DND-41 (cell line): ENCODE measurements around the gene TRPC3.

Experiments used
- ATAC-seq: fragments of 200-7000 bp; cut with Tn5 transposase; 3 replicates; pipeline ENCODE4 v1.9.1; 2021; ENCODE audit warnings: low read depth; ENCODE audit not compliant: insufficient read depth
- DNase-seq: peaks from one replicate; pipeline ENCODE4 v3.0.0-alpha.2; 2020
- H2AFZ ChIP-seq: 2 replicates; pipeline ENCODE4 v1.6.0; 2012; ENCODE audit warnings: low read depth, low read length
- H3K27ac ChIP-seq: 2 replicates; pipeline ENCODE4 v1.5.1; 2012; ENCODE audit warnings: low read length, inconsistent platforms
- H3K27me3 ChIP-seq: fragments of 200-600 bp; sonication (generic); 2 replicates; pipeline ENCODE4 v1.6.0; 2012; ENCODE audit warnings: low read length, mild to moderate bottlenecking, inconsistent platforms; ENCODE audit not compliant: insufficient read depth, poor library complexity
- H3K36me3 ChIP-seq: 2 replicates; pipeline ENCODE4 v1.5.1; 2012; ENCODE audit warnings: low read length, inconsistent platforms; ENCODE audit not compliant: insufficient read depth
- H3K4me1 ChIP-seq: 2 replicates; pipeline ENCODE4 v1.5.1; 2012; ENCODE audit warnings: mild to moderate bottlenecking, low read length; ENCODE audit not compliant: insufficient read depth
- H3K4me2 ChIP-seq: 2 replicates; pipeline ENCODE4 v1.6.0; 2012; ENCODE audit warnings: mild to moderate bottlenecking, moderate library complexity, low read length, inconsistent platforms; ENCODE audit not compliant: insufficient read depth
- H3K4me3 ChIP-seq, 2 experiments: fragments of 200-600 bp in 1 of 2; shearing (Covaris generic) in 1 of 2; 2 replicates each; pipeline ENCODE4 v1.5.1; 2012 to 2016; ENCODE audit warnings: inconsistent platforms in 2 of 2, low read length in 2 of 2, mild to moderate bottlenecking in 2 of 2, low read depth in 1 of 2, moderate library complexity in 1 of 2
- H3K79me2 ChIP-seq: 2 replicates; pipeline ENCODE4 v1.6.0; 2012; ENCODE audit warnings: low read length, inconsistent platforms; ENCODE audit not compliant: insufficient read depth
- H3K9ac ChIP-seq: 2 replicates; pipeline ENCODE4 v1.6.0; 2012; ENCODE audit warnings: low read depth, mild to moderate bottlenecking, inconsistent platforms, low read length, moderate library complexity
- H3K9me3 ChIP-seq: 2 replicates; pipeline ENCODE4 v1.5.1; 2012; ENCODE audit warnings: low read length, moderate library complexity, mild to moderate bottlenecking, inconsistent platforms; ENCODE audit not compliant: insufficient read depth, severe bottlenecking
- H4K20me1 ChIP-seq: 2 replicates; pipeline ENCODE4 v1.6.0; 2012; ENCODE audit warnings: low read length; ENCODE audit not compliant: insufficient read depth
- EZH2 ChIP-seq: IDR thresholded peaks from 3 replicates; pipeline ENCODE4 v1.6.1; 2012; ENCODE audit warnings: borderline replicate concordance, low read depth, mild to moderate bottlenecking, moderate library complexity, low read length, inconsistent platforms; ENCODE audit not compliant: severe bottlenecking
- TF ChIP-seq, protein P1 (sequence below): IDR thresholded peaks from 2 replicates; pipeline ENCODE4 v1.5.1; 2012; ENCODE audit warnings: borderline replicate concordance, low read length, moderate library complexity, mild to moderate bottlenecking; ENCODE audit not compliant: poor library complexity, severe bottlenecking; ENCODE audit errors: extremely low read depth

TRPC3 gene

DNA sequence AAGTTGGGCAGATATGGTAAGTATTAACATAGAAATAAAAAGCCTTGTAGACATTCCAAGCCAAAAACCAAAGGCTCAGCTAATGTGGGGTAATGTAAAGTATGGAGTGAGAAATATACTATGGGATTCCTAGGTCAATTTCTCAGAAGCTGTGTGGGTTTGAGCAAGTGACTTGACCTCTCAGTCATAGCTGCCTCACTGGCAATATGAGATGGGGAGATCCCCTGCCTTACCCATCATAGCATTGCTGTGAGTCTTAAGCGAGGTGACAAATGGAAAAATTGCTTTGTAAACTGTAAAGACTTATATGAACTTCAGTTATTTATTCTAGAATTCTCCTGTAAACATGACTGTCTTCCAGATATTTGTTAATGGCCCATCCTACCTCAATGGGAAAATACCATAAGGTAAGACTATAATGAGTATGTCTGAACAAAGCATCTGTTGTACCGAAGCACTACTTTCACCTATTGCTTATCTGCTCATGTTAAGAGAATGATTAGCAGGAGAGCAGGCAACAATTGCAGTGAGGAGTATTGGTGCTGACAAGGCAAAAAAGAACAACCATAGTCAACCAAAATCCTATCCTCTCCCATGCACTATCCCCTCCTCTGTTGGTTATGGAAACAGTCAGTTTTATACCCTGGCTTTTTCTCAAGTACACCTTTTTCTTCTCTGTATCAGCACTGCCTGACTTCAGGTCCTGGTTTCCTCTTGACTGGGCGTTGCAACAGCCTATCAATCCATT, 44.1 kb upstream of the TRPC3 start:
- Histone ChIP-seq H3K36me3 (no peaks in the 10 kb centered on the region), H3K9me3 (no peaks in the 10 kb centered on the region), H3K27ac (no peak overlapping the region), H3K4me2 (no peak overlapping the region), H4K20me1 (no peaks in the 10 kb centered on the region), H2AFZ (no peak overlapping the region), H3K79me2 (no peaks in the 10 kb centered on the region), H3K4me1 (no peaks in the 10 kb centered on the region), H3K4me3 (no peak overlapping the region), H3K27me3 (peaks cover 25% of the 10 kb centered on the region), H3K9ac (no peak overlapping the region)
- DNase-seq = no peak
- no peak for ATAC-seq
- TF ChIP-seq, protein P1, sequence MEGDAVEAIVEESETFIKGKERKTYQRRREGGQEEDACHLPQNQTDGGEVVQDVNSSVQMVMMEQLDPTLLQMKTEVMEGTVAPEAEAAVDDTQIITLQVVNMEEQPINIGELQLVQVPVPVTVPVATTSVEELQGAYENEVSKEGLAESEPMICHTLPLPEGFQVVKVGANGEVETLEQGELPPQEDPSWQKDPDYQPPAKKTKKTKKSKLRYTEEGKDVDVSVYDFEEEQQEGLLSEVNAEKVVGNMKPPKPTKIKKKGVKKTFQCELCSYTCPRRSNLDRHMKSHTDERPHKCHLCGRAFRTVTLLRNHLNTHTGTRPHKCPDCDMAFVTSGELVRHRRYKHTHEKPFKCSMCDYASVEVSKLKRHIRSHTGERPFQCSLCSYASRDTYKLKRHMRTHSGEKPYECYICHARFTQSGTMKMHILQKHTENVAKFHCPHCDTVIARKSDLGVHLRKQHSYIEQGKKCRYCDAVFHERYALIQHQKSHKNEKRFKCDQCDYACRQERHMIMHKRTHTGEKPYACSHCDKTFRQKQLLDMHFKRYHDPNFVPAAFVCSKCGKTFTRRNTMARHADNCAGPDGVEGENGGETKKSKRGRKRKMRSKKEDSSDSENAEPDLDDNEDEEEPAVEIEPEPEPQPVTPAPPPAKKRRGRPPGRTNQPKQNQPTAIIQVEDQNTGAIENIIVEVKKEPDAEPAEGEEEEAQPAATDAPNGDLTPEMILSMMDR = no peak
- TF ChIP-seq EZH2 = no peak

DNA sequence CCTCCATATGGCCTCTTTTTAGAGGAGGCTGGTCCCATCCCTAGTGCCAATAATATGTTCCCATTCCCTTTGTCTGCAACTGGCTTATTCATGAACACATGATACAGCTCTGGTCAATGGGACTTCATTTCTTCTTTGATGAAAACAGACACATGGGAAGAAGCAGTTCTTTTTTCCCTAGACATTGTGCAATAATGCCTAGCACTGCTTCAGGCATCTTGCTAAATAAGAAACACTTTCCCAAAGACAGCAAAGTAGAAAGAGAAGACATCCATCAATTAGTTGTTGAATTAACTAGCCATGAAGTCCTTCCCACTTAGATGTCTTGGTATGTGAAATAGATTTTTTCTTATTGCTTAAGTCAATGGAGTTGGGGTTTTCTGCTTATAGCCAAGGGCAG, 40.1 kb upstream of the TRPC3 start:
- Histone ChIP-seq H3K4me2 (no peak overlapping the region), H3K27me3 (peaks cover 11% of the 10 kb centered on the region), H3K79me2 (no peaks in the 10 kb centered on the region), H3K27ac (no peak overlapping the region), H4K20me1 (no peaks in the 10 kb centered on the region), H3K9ac (no peak overlapping the region), H3K4me3 (no peak overlapping the region), H3K4me1 (no peaks in the 10 kb centered on the region), H3K36me3 (no peaks in the 10 kb centered on the region), H2AFZ (no peak overlapping the region), H3K9me3 (no peaks in the 10 kb centered on the region)
- ATAC-seq = no peak
- no peak for DNase-seq
- TF ChIP-seq EZH2 = no peak
- TF ChIP-seq, protein P1 = no peak

DNA sequence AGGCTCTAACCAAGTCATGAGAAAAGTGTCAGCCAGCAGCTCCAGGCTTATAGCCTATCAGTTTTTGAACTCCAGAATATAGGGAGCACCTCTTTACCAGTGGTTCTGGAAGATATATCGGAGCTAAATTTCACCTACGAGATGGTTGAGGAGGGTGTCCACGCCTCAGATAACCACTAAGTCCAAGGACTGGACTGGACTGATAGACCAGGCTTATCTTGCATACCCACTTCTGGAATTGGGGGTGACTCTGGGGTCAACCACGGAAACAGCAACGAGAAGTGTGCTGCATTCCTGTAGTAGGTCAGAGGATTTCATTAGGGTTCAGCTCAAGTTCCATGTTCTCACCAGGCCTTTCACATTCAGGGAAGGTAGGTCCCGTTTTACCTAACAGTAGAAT, 38.6 kb upstream of the TRPC3 start:
- H4K20me1 ChIP-seq = no peaks in the 10 kb centered on the region
- no peak overlapping the region for H3K4me2 ChIP-seq
- no peak overlapping the region for H3K4me3 ChIP-seq
- no peak for ATAC-seq
- no peak overlapping the region for H3K9ac ChIP-seq
- no peak overlapping the region for H3K27ac ChIP-seq
- no peaks in the 10 kb centered on the region for H3K27me3 ChIP-seq
- H3K9me3 ChIP-seq = no peaks in the 10 kb centered on the region
- H3K4me1 ChIP-seq = no peaks in the 10 kb centered on the region
- H3K79me2 ChIP-seq = no peaks in the 10 kb centered on the region
- TF ChIP-seq EZH2 = no peak
- TF ChIP-seq, protein P1 = no peak
- H3K36me3 ChIP-seq = no peaks in the 10 kb centered on the region
- no peak overlapping the region for H2AFZ ChIP-seq
- no peak for DNase-seq

DNA sequence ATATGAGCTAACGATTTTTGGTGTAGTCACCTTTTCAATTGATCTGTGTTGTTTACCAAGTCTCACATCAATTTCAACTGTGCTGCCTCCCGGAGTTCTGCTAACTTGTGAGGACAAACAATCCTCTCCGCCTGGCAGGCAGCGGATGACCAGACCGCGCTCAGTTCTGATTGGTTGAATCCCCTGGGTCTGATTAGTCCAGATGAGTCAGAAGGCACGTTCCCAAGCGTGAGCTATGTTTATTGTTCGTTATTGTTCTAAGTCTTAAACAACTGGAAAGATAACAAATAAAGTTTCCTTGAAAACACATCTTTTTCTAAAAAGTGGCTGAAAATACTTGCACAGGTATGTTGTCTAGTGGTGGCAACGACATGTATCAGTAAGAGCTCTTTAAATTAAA, 37.9 kb upstream of the TRPC3 start:
- no peak overlapping the region for H2AFZ ChIP-seq
- no peak overlapping the region for H3K27ac ChIP-seq
- no peak for TF ChIP-seq EZH2
- TF ChIP-seq, protein P1 = no peak
- DNase-seq (no peak), ATAC-seq (no peak)
- H3K79me2 ChIP-seq = no peaks in the 10 kb centered on the region
- no peaks in the 10 kb centered on the region for H3K9me3 ChIP-seq
- no peak overlapping the region for H3K4me2 ChIP-seq
- no peaks in the 10 kb centered on the region for H4K20me1 ChIP-seq
- H3K36me3 ChIP-seq = no peaks in the 10 kb centered on the region
- H3K9ac ChIP-seq = no peak overlapping the region
- H3K27me3 ChIP-seq = no peaks in the 10 kb centered on the region
- no peak overlapping the region for H3K4me3 ChIP-seq
- no peaks in the 10 kb centered on the region for H3K4me1 ChIP-seq
